Measurements from ENCODE around the gene SERP2. TPM values are rescaled to one million over a fixed set of nuclear protein-coding genes. Genes with fewer than 3 reads are reported as not detected.

Gene SERP2
- total and polyA plus RNA-seq, 10 of the 15 experiments (the other 5 are each of a cell fraction or from before 2014, with no cell fraction given), result not detected

GRCh38 chr13:44421853-44422525 lies 48.4 kb downstream of the SERP2 start:
- no peaks in the 10 kb centered on the region for H3K9me3 ChIP-seq (replicated peaks; ENCODE audit: control insufficient read depth, insufficient read depth, low read length)
- H3K27me3 ChIP-seq (replicated peaks in 1 of 2; ENCODE audit: control insufficient read depth in 2 of 2, insufficient read depth in 2 of 2, low read length in 1 of 2), result peaks cover 0 to 5% of the 10 kb centered on the region in 2 experiments; a peak in 1 of 4 replicates
- no peaks in the 10 kb centered on the region for H3K36me3 ChIP-seq (ENCODE audit: control insufficient read depth in 2 of 2, insufficient read depth in 2 of 2, low read length in 1 of 2)
- intact Hi-C loops (cut with micrococcal nuclease; ENCODE audit: unreplicated experiment) (no loop called here), in situ Hi-C loops (cut with MboI) (no loop called here)
- ATAC-seq, result no peak
- RAD21 ChIA-PET (ENCODE audit: unreplicated experiment), result no interaction called here
- FAIRE-seq, result no peak
- no peak overlapping the region for H3K9ac ChIP-seq (ENCODE audit: control insufficient read depth, insufficient read depth, low read length)
- no peak overlapping the region for H3K27ac ChIP-seq (ENCODE audit: control insufficient read depth, insufficient read depth)
- BruUV-seq (replicated peaks), result no TSS peak
- WGBS (ENCODE audit: insufficient coverage, insufficient replicate concordance, low lambda C conversion rate, missing lambda C conversion rate), result 15% methylated on average over 2 of the region's 2 CpGs
- no peaks in the 10 kb centered on the region for H4K20me1 ChIP-seq (ENCODE audit: control insufficient read depth, insufficient read depth)
- TF ChIP-seq CUX1 (IDR thresholded peaks at IDR 0.05; ENCODE audit: insufficient replicate concordance, low read depth, low read length), result no peak
- TF ChIP-seq NRF1 (conservative IDR thresholded peaks at IDR 0.05; ENCODE audit: low read depth, low read length), result no peak
- no peak for TF ChIP-seq ZNF384 (IDR thresholded peaks at IDR 0.05; ENCODE audit: borderline replicate concordance, low read depth, low read length)
- TF ChIP-seq CTCF (IDR thresholded peaks at IDR 0.05 in 2 of 3, conservative IDR thresholded peaks at IDR 0.05 in 1 of 3; ENCODE audit: control insufficient read depth in 2 of 3, extremely low read depth in 1 of 3, insufficient read depth in 1 of 3, low read depth in 3 of 3, low read length in 3 of 3), result no peak
- TF ChIP-seq SKIL (IDR thresholded peaks at IDR 0.05; ENCODE audit: low read depth, poor library complexity, severe bottlenecking), result no peak
- no peaks in the 10 kb centered on the region for H3K79me2 ChIP-seq (ENCODE audit: control insufficient read depth, insufficient read depth, low read length)
- no peaks in the 10 kb centered on the region for H3K4me1 ChIP-seq (ENCODE audit: control insufficient read depth, insufficient read depth, low read length)
- SMC1A ChIA-PET (ENCODE audit: uncharacterized antibody, unreplicated experiment), result no interaction called here
- POLR2A ChIA-PET, result no interaction called here
- H2AFZ ChIP-seq (ENCODE audit: control insufficient read depth, low read depth, low read length), result no peak overlapping the region
- no peak overlapping the region for H3K4me3 ChIP-seq
- H3K4me2 ChIP-seq (ENCODE audit: control insufficient read depth, insufficient read depth), result no peak overlapping the region
- no peak for DNase-seq (ENCODE audit: low read depth, low spot score)
- CTCF ChIA-PET, result no interaction called here

All from GM12878 (cell line).